H9 (cell line): ENCODE measurements around the gene FUT2. TPM values are rescaled to one million over a fixed set of nuclear protein-coding genes. Genes with fewer than 3 reads are reported as not detected.

ENCODE experiments used
- DNase-seq: peaks from one replicate; pipeline ENCODE4 v3.0.0-alpha.2; 2017
- H2AFZ ChIP-seq: one replicate; pipeline ENCODE4 v1.6.1; 2013; ENCODE audit warnings: mild to moderate bottlenecking, low read length, control low read depth, moderate library complexity
- H2AK5ac ChIP-seq: 2 replicates; pipeline ENCODE4 v1.6.1; 2013; ENCODE audit warnings: low read length, control low read depth, mixed read lengths; ENCODE audit not compliant: insufficient read length
- H2BK120ac ChIP-seq: one replicate; pipeline ENCODE4 v1.6.1; 2013; ENCODE audit warnings: low read depth, mild to moderate bottlenecking, low read length, control low read depth, inconsistent platforms; ENCODE audit not compliant: poor library complexity, severe bottlenecking
- H2BK12ac ChIP-seq: 2 replicates; pipeline ENCODE4 v1.6.1; 2013; ENCODE audit warnings: low read length, control low read depth, mixed read lengths, low read depth; ENCODE audit not compliant: insufficient read length
- H2BK15ac ChIP-seq: 2 replicates; pipeline ENCODE4 v1.6.1; 2013; ENCODE audit warnings: low read depth, low read length, control low read depth
- H2BK20ac ChIP-seq: one replicate; pipeline ENCODE4 v1.6.1; 2013; ENCODE audit warnings: low read depth, mild to moderate bottlenecking, low read length, control low read depth, inconsistent platforms; ENCODE audit not compliant: poor library complexity, severe bottlenecking
- H2BK5ac ChIP-seq: 2 replicates; pipeline ENCODE4 v1.6.1; 2013; ENCODE audit warnings: low read length, control low read depth, mixed read lengths; ENCODE audit not compliant: insufficient read length
- H3K14ac ChIP-seq: 2 replicates; pipeline ENCODE4 v1.6.1; 2013; ENCODE audit warnings: low read length, control low read depth; ENCODE audit not compliant: insufficient read depth
- H3K18ac ChIP-seq: 2 replicates; pipeline ENCODE4 v1.6.1; 2013; ENCODE audit warnings: low read depth, mild to moderate bottlenecking, mixed read lengths, low read length, control low read depth; ENCODE audit not compliant: insufficient read length
- H3K23ac ChIP-seq: 2 replicates; pipeline ENCODE4 v1.6.1; 2013; ENCODE audit warnings: low read length, control low read depth, mixed read lengths, low read depth; ENCODE audit not compliant: insufficient read length
- H3K23me2 ChIP-seq: 2 replicates; pipeline ENCODE4 v1.6.1; 2013; ENCODE audit warnings: low read depth, mild to moderate bottlenecking, mixed read lengths, low read length, control low read depth; ENCODE audit not compliant: insufficient read length, poor library complexity, severe bottlenecking
- H3K27ac ChIP-seq: 2 replicates; pipeline ENCODE4 v1.5.1; 2013; ENCODE audit warnings: low read length, control low read depth, mixed read lengths, low read depth; ENCODE audit not compliant: insufficient read length
- H3K27me3 ChIP-seq: 2 replicates; pipeline ENCODE4 v1.6.1; 2013; ENCODE audit warnings: low read length, control low read depth, inconsistent platforms; ENCODE audit not compliant: insufficient read depth
- H3K4ac ChIP-seq: 2 replicates; pipeline ENCODE4 v1.6.1; 2013; ENCODE audit warnings: low read depth, mild to moderate bottlenecking, control low read depth, inconsistent platforms, low read length, moderate library complexity
- H3K4me1 ChIP-seq: 2 replicates; pipeline ENCODE4 v1.6.1; 2013; ENCODE audit warnings: low read length, control low read depth, inconsistent platforms; ENCODE audit not compliant: insufficient read depth
- H3K4me2 ChIP-seq: 2 replicates; pipeline ENCODE4 v1.6.1; 2013; ENCODE audit warnings: low read length, control low read depth, mixed read lengths; ENCODE audit not compliant: insufficient read length, insufficient read depth
- H3K56ac ChIP-seq: 2 replicates; pipeline ENCODE4 v1.6.1; 2013; ENCODE audit warnings: low read depth, mild to moderate bottlenecking, mixed read lengths, low read length, control low read depth; ENCODE audit not compliant: insufficient read length
- H3K79me1 ChIP-seq: 2 replicates; pipeline ENCODE4 v1.6.1; 2013; ENCODE audit warnings: low read depth, mild to moderate bottlenecking, moderate library complexity, low read length, control low read depth, inconsistent platforms; ENCODE audit not compliant: insufficient read depth, poor library complexity, severe bottlenecking
- H3K79me2 ChIP-seq: 2 replicates; pipeline ENCODE4 v1.6.1; 2013; ENCODE audit warnings: low read length, control low read depth, inconsistent platforms; ENCODE audit not compliant: insufficient read depth
- H3K9ac ChIP-seq: 2 replicates; pipeline ENCODE4 v1.6.1; 2013; ENCODE audit warnings: low read length, control low read depth, mixed read lengths; ENCODE audit not compliant: insufficient read length; ENCODE audit errors: extremely low read depth
- H3K9me3 ChIP-seq: one replicate; pipeline ENCODE4 v1.6.1; 2013; ENCODE audit warnings: low read depth, low read length, inconsistent platforms; ENCODE audit not compliant: control insufficient read depth
- H3T11ph ChIP-seq: one replicate; pipeline ENCODE4 v1.6.1; 2013; ENCODE audit warnings: mild to moderate bottlenecking, low read length, control low read depth, inconsistent platforms
- H4K20me1 ChIP-seq: one replicate; pipeline ENCODE4 v1.6.1; 2013; ENCODE audit not compliant: control insufficient read depth, insufficient read length, insufficient read depth
- H4K5ac ChIP-seq: 2 replicates; pipeline ENCODE4 v1.6.1; 2013; ENCODE audit warnings: low read depth, mild to moderate bottlenecking, mixed read lengths, low read length, control low read depth; ENCODE audit not compliant: insufficient read length
- H4K8ac ChIP-seq: replicated peaks from 2 replicates; pipeline ENCODE4 v1.6.1; 2013; ENCODE audit warnings: low read length, control low read depth, mixed read lengths, low read depth; ENCODE audit not compliant: insufficient read length
- H4K91ac ChIP-seq: 2 replicates; pipeline ENCODE4 v1.6.1; 2013; ENCODE audit warnings: low read depth, mild to moderate bottlenecking, moderate library complexity, mixed read lengths, low read length, control low read depth; ENCODE audit not compliant: insufficient read length
- H3K27ac Mint-ChIP-seq, 3 experiments: 2 replicates in 2 of 3; 3 replicates in 1 of 3; pipeline ENCODE4 v1.8.0; 2020 to 2021; ENCODE audit warnings: mixed read lengths in 3 of 3, mild to moderate bottlenecking in 1 of 3, moderate library complexity in 1 of 3
- H3K27me3 Mint-ChIP-seq: 2 replicates; pipeline ENCODE4 v1.8.0; 2021; ENCODE audit warnings: low read depth, mild to moderate bottlenecking, moderate library complexity, mixed read lengths
- H3K36me3 Mint-ChIP-seq, 3 experiments: 2 replicates in 2 of 3; 3 replicates in 1 of 3; pipeline ENCODE4 v1.8.0; 2020 to 2021; ENCODE audit warnings: low read depth in 3 of 3, mixed read lengths in 3 of 3; ENCODE audit not compliant: insufficient read depth in 1 of 3
- H3K4me1 Mint-ChIP-seq, 2 experiments: 2 replicates each; pipeline ENCODE4 v1.8.0; 2020; ENCODE audit warnings: mixed read lengths in 2 of 2
- H3K4me3 Mint-ChIP-seq, 2 experiments: 2 replicates in 1 of 2; 3 replicates in 1 of 2; pipeline ENCODE4 v1.8.0; 2020 to 2021; ENCODE audit warnings: mild to moderate bottlenecking in 2 of 2, mixed read lengths in 2 of 2, moderate library complexity in 1 of 2
- H3K9me3 Mint-ChIP-seq, 2 experiments: 2 replicates in 1 of 2; 3 replicates in 1 of 2; pipeline ENCODE4 v1.8.0; 2020; ENCODE audit warnings: mild to moderate bottlenecking in 2 of 2, mixed read lengths in 2 of 2, moderate library complexity in 1 of 2
- WGBS: extraction: QIAGEN DNeasy Blood & Tissue Kit; methylation state at CpG from one replicate; pipeline ENCODE4 v1.1.7; 2013; ENCODE audit warnings: missing lambda C conversion rate, low lambda C conversion rate, mixed read lengths; ENCODE audit not compliant: insufficient read length; ENCODE audit errors: extremely low coverage; 5-methylcytosine and 5-hydroxymethylcytosine counted together
- total RNA-seq: library from RNA; stranded (reverse); gene quantifications from 2 replicates; pipeline ENCODE4 v1.2.1, GENCODE V29; 2021
- TF ChIP-seq, protein P1 (sequence below): fragments of 200-600 bp; sonication (generic); conservative IDR thresholded peaks from 3 replicates; pipeline ENCODE4 v1.8.0; 2021; ENCODE audit warnings: antibody characterized with exemption, mild to moderate bottlenecking

The FUT2 gene
- total RNA-seq, 1 experiment from 2014 or later, result 11.4 TPM

DNA sequence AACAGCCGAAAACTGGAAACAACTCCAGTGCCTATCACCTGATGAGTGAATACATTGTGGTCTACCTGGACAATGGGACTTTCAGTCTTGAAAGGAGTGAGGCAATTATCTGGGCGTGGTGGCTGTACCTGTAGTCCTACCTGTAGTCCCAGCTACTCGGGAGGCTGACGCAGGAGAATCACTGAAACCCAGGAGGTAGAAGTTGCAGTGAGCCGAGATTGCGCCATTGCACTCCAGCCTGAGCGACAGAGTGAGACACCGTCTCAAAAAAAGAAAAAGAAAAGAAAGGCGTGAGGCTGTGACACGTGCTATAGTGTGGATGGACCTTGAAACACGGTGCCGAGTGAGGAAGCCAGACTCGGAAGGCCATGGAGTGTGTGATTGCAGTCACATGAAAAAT is 18.9 kb upstream of the FUT2 start:
- no peak overlapping the region for H4K8ac ChIP-seq
- no peak overlapping the region for H3K14ac ChIP-seq
- no peaks in the 10 kb centered on the region for H3K27me3 ChIP-seq
- H3K4me3 Mint-ChIP-seq, result no peak overlapping the region
- no peak overlapping the region for H2AFZ ChIP-seq
- no peaks in the 10 kb centered on the region for H3K9me3 Mint-ChIP-seq
- no peaks in the 10 kb centered on the region for H3K23me2 ChIP-seq
- H3K9me3 ChIP-seq, result no peaks in the 10 kb centered on the region
- H3K79me1 ChIP-seq, result no peaks in the 10 kb centered on the region
- H3K27ac Mint-ChIP-seq, result no peak overlapping the region; a peak in 1 of 7 replicates
- H3K18ac ChIP-seq, result no peak overlapping the region
- H3K56ac ChIP-seq, result no peak overlapping the region
- H3K36me3 Mint-ChIP-seq, result no peaks in the 10 kb centered on the region
- H3K9ac ChIP-seq, result no peak overlapping the region
- no peaks in the 10 kb centered on the region; the same call in 1 of the 2 replicates for H3K4me1 ChIP-seq
- H4K20me1 ChIP-seq, result no peaks in the 10 kb centered on the region
- H3T11ph ChIP-seq, result no peak overlapping the region
- no peak overlapping the region for H2BK12ac ChIP-seq
- no peaks in the 10 kb centered on the region for H3K79me2 ChIP-seq
- H3K27ac ChIP-seq, result no peak overlapping the region
- H3K4me2 ChIP-seq, result no peak overlapping the region
- no peak overlapping the region for H3K23ac ChIP-seq
- H2BK15ac ChIP-seq, result no peak overlapping the region
- H2BK5ac ChIP-seq, result no peak overlapping the region
- H2BK120ac ChIP-seq, result no peak overlapping the region
- peaks cover 7% of the 10 kb centered on the region for H3K27me3 Mint-ChIP-seq
- DNase-seq, result no peak
- WGBS, result no CpG with 5 or more reads among the region's 13 CpGs
- H3K4ac ChIP-seq, result no peak overlapping the region
- no peak overlapping the region for H2AK5ac ChIP-seq
- peaks cover 26 to 30% of the 10 kb centered on the region in 2 experiments for H3K4me1 Mint-ChIP-seq
- H2BK20ac ChIP-seq, result no peak overlapping the region
- no peak overlapping the region for H4K91ac ChIP-seq
- TF ChIP-seq, protein P1, sequence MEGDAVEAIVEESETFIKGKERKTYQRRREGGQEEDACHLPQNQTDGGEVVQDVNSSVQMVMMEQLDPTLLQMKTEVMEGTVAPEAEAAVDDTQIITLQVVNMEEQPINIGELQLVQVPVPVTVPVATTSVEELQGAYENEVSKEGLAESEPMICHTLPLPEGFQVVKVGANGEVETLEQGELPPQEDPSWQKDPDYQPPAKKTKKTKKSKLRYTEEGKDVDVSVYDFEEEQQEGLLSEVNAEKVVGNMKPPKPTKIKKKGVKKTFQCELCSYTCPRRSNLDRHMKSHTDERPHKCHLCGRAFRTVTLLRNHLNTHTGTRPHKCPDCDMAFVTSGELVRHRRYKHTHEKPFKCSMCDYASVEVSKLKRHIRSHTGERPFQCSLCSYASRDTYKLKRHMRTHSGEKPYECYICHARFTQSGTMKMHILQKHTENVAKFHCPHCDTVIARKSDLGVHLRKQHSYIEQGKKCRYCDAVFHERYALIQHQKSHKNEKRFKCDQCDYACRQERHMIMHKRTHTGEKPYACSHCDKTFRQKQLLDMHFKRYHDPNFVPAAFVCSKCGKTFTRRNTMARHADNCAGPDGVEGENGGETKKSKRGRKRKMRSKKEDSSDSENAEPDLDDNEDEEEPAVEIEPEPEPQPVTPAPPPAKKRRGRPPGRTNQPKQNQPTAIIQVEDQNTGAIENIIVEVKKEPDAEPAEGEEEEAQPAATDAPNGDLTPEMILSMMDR, result no peak
- H4K5ac ChIP-seq, result no peak overlapping the region
